K562 (cell line): ENCODE measurements around the gene MTNR1B. TPM values are rescaled to one million over a fixed set of nuclear protein-coding genes. Genes with fewer than 3 reads are reported as not detected.

ENCODE experiments used
- ATAC-seq: fragments of 200-7000 bp; cut with Tn5 transposase; 3 replicates; pipeline ENCODE4 v1.9.1; 2020; ENCODE audit warnings: moderate library complexity
- BruUV-seq: library from RNA; stranded (reverse); fragments of 400-500 nt; replicated peaks from 2 replicates; lab custom pipeline; 2021; lab: Mats Ljungman, UMichigan
- CTCF ChIA-PET: fragments of 300-600 bp; formaldehyde crosslinking; extraction: SDS; loops from one replicate; lab custom pipeline; 2021; ENCODE audit warnings: low intra/inter-chr PET ratio; lab: Yijun Ruan, JAX
- POLR2A ChIA-PET: fragments of 300-600, 350-650 bp; sonication (Branson Sonifier 250); formaldehyde crosslinking; extraction: SDS; loops from one replicate; lab custom pipeline; 2021; ENCODE audit warnings: antibody characterized with exemption, inconsistent platforms; lab: Yijun Ruan, JAX
- DNase-seq, 4 experiments: peaks; one replicate each; pipeline versions ENCODE4 v3.0.0 to v3.0.0-alpha.2; 2011 to 2018; ENCODE audit warnings: low spot score in 3 of 4, mixed read lengths in 3 of 4; ENCODE audit errors: extremely low read depth in 1 of 4
- FAIRE-seq: peaks from 2 replicates; lab custom pipeline; 2011; peaks lifted over from hg19 to GRCh38; lab: Jason Lieb, UNC
- H2AFZ ChIP-seq: 2 replicates; pipeline ENCODE4 v1.6.0; 2011; ENCODE audit warnings: low read depth, low read length, control low read depth, inconsistent platforms
- H3K27ac ChIP-seq: fragments of 200-600 bp; 3 replicates; pipeline ENCODE4 v1.8.0; 2011; ENCODE audit warnings: low read depth, mild to moderate bottlenecking, control low read depth, inconsistent platforms, low read length, moderate library complexity, mixed read lengths; ENCODE audit errors: extremely low read depth
- H3K27me3 ChIP-seq, 2 experiments: fragments of 300-600 bp in 1 of 2; 2 replicates in 1 of 2; 3 replicates in 1 of 2; pipeline versions ENCODE4 v1.6.0 to v1.8.0; 2011; ENCODE audit warnings: inconsistent platforms in 2 of 2, low read length in 2 of 2, mild to moderate bottlenecking in 1 of 2, mixed read lengths in 1 of 2, moderate library complexity in 1 of 2; ENCODE audit not compliant: control insufficient read depth in 2 of 2, insufficient read depth in 2 of 2
- H3K36me3 ChIP-seq: fragments of 300-600 bp; 3 replicates; pipeline ENCODE4 v1.8.0; 2011; ENCODE audit warnings: mild to moderate bottlenecking, low read length, inconsistent platforms; ENCODE audit not compliant: control insufficient read depth, insufficient read depth
- H3K4me1 ChIP-seq, 2 experiments: fragments of 200-600 bp in 1 of 2; replicated peaks in 1 of 2; 2 replicates in 1 of 2; 3 replicates in 1 of 2; pipeline versions ENCODE4 v1.5.1 to v1.8.0; 2011; ENCODE audit warnings: inconsistent platforms in 2 of 2, low read length in 2 of 2, mild to moderate bottlenecking in 1 of 2, mixed read lengths in 1 of 2, moderate library complexity in 1 of 2; ENCODE audit not compliant: control insufficient read depth in 2 of 2, insufficient read depth in 2 of 2
- H3K4me2 ChIP-seq: 2 replicates; pipeline ENCODE4 v1.6.1; 2011; ENCODE audit warnings: low read length, control low read depth, inconsistent platforms, mixed read lengths; ENCODE audit not compliant: insufficient read depth
- H3K4me3 ChIP-seq: fragments of 200-600 bp; sonication (generic), shearing (Covaris generic); 2 replicates; pipeline ENCODE4 v1.5.1; 2016; ENCODE audit warnings: control low read depth, inconsistent platforms
- H3K79me2 ChIP-seq: fragments of 200-600 bp; 3 replicates; pipeline ENCODE4 v1.8.0; 2011; ENCODE audit warnings: low read length, inconsistent platforms; ENCODE audit not compliant: control insufficient read depth, insufficient read depth
- H3K9ac ChIP-seq, 2 experiments: 2 replicates each; pipeline versions ENCODE4 v1.6.0 to v1.6.1; 2011; ENCODE audit warnings: low read depth in 2 of 2, low read length in 2 of 2, control low read depth in 1 of 2, inconsistent platforms in 1 of 2, mild to moderate bottlenecking in 1 of 2, mixed read lengths in 1 of 2; ENCODE audit not compliant: insufficient read depth in 1 of 2
- H3K9me1 ChIP-seq: one replicate; pipeline ENCODE4 v1.6.0; 2011; ENCODE audit warnings: inconsistent platforms, mild to moderate bottlenecking, low read length, moderate library complexity; ENCODE audit not compliant: control insufficient read depth, insufficient read depth
- H3K9me3 ChIP-seq: replicated peaks from 2 replicates; pipeline ENCODE4 v1.5.1; 2011; ENCODE audit warnings: low read depth, low read length, inconsistent platforms; ENCODE audit not compliant: control insufficient read depth, insufficient read depth
- H4K20me1 ChIP-seq: replicated peaks from 2 replicates; pipeline ENCODE4 v1.6.1; 2011; ENCODE audit warnings: low read length, inconsistent platforms, mixed read lengths; ENCODE audit not compliant: control insufficient read depth, insufficient read depth
- BRCA1 ChIP-seq, 2 experiments: fragments of 450-650 bp in 1 of 2; sonication (generic) in 1 of 2; formaldehyde crosslinking in 1 of 2; IDR thresholded peaks; 2 replicates each; pipeline versions ENCODE4 v1.5.0 to v1.6.1; 2017 to 2020; ENCODE audit warnings: mild to moderate bottlenecking in 1 of 2, missing genetic modification reagents in 1 of 2
- CTBP1 ChIP-seq: fragments of 450-650 bp; IDR thresholded peaks from 2 replicates; pipeline ENCODE4 v1.6.1; 2016; ENCODE audit warnings: borderline replicate concordance
- FOXA3 ChIP-seq, 2 experiments: fragments of 450-650 bp in 1 of 2; sonication (generic) in 1 of 2; formaldehyde crosslinking; IDR thresholded peaks in 1 of 2; conservative IDR thresholded peaks in 1 of 2; 2 replicates each; pipeline versions ENCODE4 v1.4.0 to v1.8.0; 2020 to 2022; ENCODE audit warnings: mild to moderate bottlenecking in 2 of 2, missing genetic modification reagents in 1 of 2
- HMG20A ChIP-seq: fragments of 450-650 bp; formaldehyde crosslinking; conservative IDR thresholded peaks from 2 replicates; pipeline ENCODE4 v1.4.0; 2020; ENCODE audit warnings: mild to moderate bottlenecking, mixed read lengths
- MAFF ChIP-seq: IDR thresholded peaks from 2 replicates; pipeline ENCODE4 v1.6.1; 2012; ENCODE audit warnings: low read length, improper control_type of control experiment
- POLR3G ChIP-seq: IDR thresholded peaks from 2 replicates; pipeline ENCODE4 v1.6.1; 2011; ENCODE audit not compliant: insufficient read length, insufficient replicate concordance; ENCODE audit errors: extremely low read depth
- PRDM10 ChIP-seq: fragments of 450-650 bp; IDR thresholded peaks from 2 replicates; pipeline ENCODE4 v1.6.1; 2018; ENCODE audit not compliant: partially characterized antibody
- SAP30 ChIP-seq: fragments of 200-600 bp; sonication (generic); IDR thresholded peaks from 2 replicates; pipeline ENCODE4 v1.6.1; 2012; ENCODE audit warnings: borderline replicate concordance, low read depth, mild to moderate bottlenecking, moderate library complexity, low read length, control low read depth, inconsistent platforms; ENCODE audit not compliant: insufficient read depth, poor library complexity, severe bottlenecking
- TOE1 ChIP-seq, 2 experiments: fragments of 450-650 bp in 1 of 2; sonication (generic) in 1 of 2; formaldehyde crosslinking in 1 of 2; IDR thresholded peaks; 2 replicates each; pipeline versions ENCODE4 v1.7.1 to v1.8.0; 2016 to 2022; ENCODE audit warnings: borderline replicate concordance in 2 of 2, mild to moderate bottlenecking in 2 of 2, antibody characterized with exemption in 1 of 2, inconsistent platforms in 1 of 2, low read depth in 1 of 2, missing genetic modification reagents in 1 of 2, moderate library complexity in 1 of 2
- ZNF197 ChIP-seq: fragments of 200-800 bp; sonication (Bioruptor generic); IDR thresholded peaks from 2 replicates; pipeline ENCODE4 v1.6.1; 2016; ENCODE audit warnings: low read depth, missing genetic modification characterization, missing compliant biosample characterization
- ZNF217 ChIP-seq: sonication (generic); formaldehyde crosslinking; IDR thresholded peaks from 2 replicates; pipeline ENCODE4 v1.8.0; 2022; ENCODE audit warnings: mild to moderate bottlenecking, missing genetic modification reagents
- ZNF347 ChIP-seq: fragments of 450-650 bp; formaldehyde crosslinking; IDR thresholded peaks from 2 replicates; pipeline ENCODE4 v1.4.0; 2020; ENCODE audit warnings: low read depth, mild to moderate bottlenecking, moderate library complexity
- ZNF436 ChIP-seq: fragments of 250-450, 450-650 bp; sonication (Bioruptor Pico); formaldehyde crosslinking; IDR thresholded peaks from 2 replicates; pipeline ENCODE4 v1.7.0; 2020; ENCODE audit warnings: mild to moderate bottlenecking
- ZNF699 ChIP-seq: fragments of 250-450 bp; sonication (Bioruptor Pico); IDR thresholded peaks from 2 replicates; pipeline ENCODE4 v1.8.0; 2021; ENCODE audit warnings: mild to moderate bottlenecking, moderate library complexity; ENCODE audit not compliant: insufficient replicate concordance
- WGBS: fragments of 100-300 bp; shearing (Covaris generic); methylation state at CpG from one replicate; pipeline ENCODE4 v1.1.6; 2016; ENCODE audit warnings: low coverage, mixed read lengths; ENCODE audit not compliant: insufficient coverage; ENCODE audit errors: missing lambda C conversion rate; 5-methylcytosine and 5-hydroxymethylcytosine counted together
- in situ Hi-C: fragments of 300-500 bp; cut with MboI; formaldehyde crosslinking; loops from 4 replicates; pipeline ENCODE4 v1.15.0; 2018; ENCODE audit warnings: inconsistent platforms, mixed read lengths
- intact Hi-C: fragments of 100-400 bp; cut with micrococcal nuclease; formaldehyde crosslinking; loops from 2 replicates; pipeline ENCODE4 v1.14.2; 2022
- polyA plus RNA-seq, 8 experiments: library from polyadenylated mRNA; depleted of rRNA in 4 of 8; stranded (reverse) in 5 of 8; unstranded in 3 of 8; fragments of >200 nt; fragmentation: Nextera tagmentation in 2 of 8; fragmentation: Illumina TruSeq in 1 of 8; extraction: Ambion mirVana in 2 of 8; extraction: Trizol in 1 of 8; gene quantifications; 2 replicates each; pipeline versions ENCODE4 v1.2.1 to v1.2.3, GENCODE V29; 2011 to 2014; ENCODE audit warnings: inconsistent platforms in 1 of 8, missing spikeins in 1 of 8
- total RNA-seq, 7 experiments: library from RNA; depleted of rRNA in 6 of 7; stranded (reverse); fragments of >200 nt in 6 of 7; fragmentation: Illumina TruSeq in 2 of 7; extraction: Trizol in 2 of 7; gene quantifications; 2 replicates each; pipeline versions ENCODE4 v1.2.1 to v1.2.3, GENCODE V29; 2011 to 2021; ENCODE audit warnings: low replicate concordance in 1 of 7

MTNR1B gene
- total and polyA plus RNA-seq, 9 of the 15 experiments (the other 6 are each of a cell fraction or from before 2014, with no cell fraction given), result not detected

GRCh38 chr11:92960886-92961285 lies 8.6 kb upstream of the MTNR1B start:
- H2AFZ ChIP-seq, result no peak overlapping the region
- no peaks in the 10 kb centered on the region for H3K9me1 ChIP-seq
- H3K9ac ChIP-seq, result no peak overlapping the region
- H3K36me3 ChIP-seq, result no peaks in the 10 kb centered on the region
- H3K4me1 ChIP-seq, result no peaks in the 10 kb centered on the region
- ChIA-PET POLR2A (no interaction called here), CTCF (no interaction called here)
- H3K4me3 ChIP-seq, result no peak overlapping the region
- intact Hi-C loops (no loop called here), in situ Hi-C loops (no loop called here)
- no peaks in the 10 kb centered on the region for H3K79me2 ChIP-seq
- TF ChIP-seq TOE1 (IDR thresholded peaks at IDR 0.05; ENCODE audit: borderline replicate concordance) (no peak), TOE1 (CRISPR knock-in tag; IDR thresholded peaks at IDR 0.05; ENCODE audit: borderline replicate concordance, low read depth) (no peak), SAP30 (no peak), ZNF436 (no peak), FOXA3 (CRISPR knock-in tag; conservative IDR thresholded peaks at IDR 0.05 in 1 of 2, IDR thresholded peaks at IDR 0.05 in 1 of 2) (no peak), ZNF217 (CRISPR knock-in tag) (no peak), BRCA1 (IDR thresholded peaks at IDR 0.05) (no peak), BRCA1 (CRISPR knock-in tag; IDR thresholded peaks at IDR 0.05) (no peak), HMG20A (CRISPR knock-in tag) (no peak), ZNF699 (CRISPR knock-in tag) (no peak), POLR3G (no peak), ZNF197 (CRISPR knock-in tag) (no peak), MAFF (no peak), ZNF347 (CRISPR knock-in tag) (no peak), CTBP1 (no peak), PRDM10 (no peak)
- DNase-seq (no peak), ATAC-seq (no peak), FAIRE-seq (no peak)
- H3K27ac ChIP-seq, result no peak overlapping the region
- no peaks in the 10 kb centered on the region for H3K27me3 ChIP-seq
- BruUV-seq, result no TSS peak
- no peaks in the 10 kb centered on the region for H4K20me1 ChIP-seq
- no peak overlapping the region for H3K4me2 ChIP-seq
- H3K9me3 ChIP-seq, result no peaks in the 10 kb centered on the region
- WGBS, result 0% methylated on average over 1 of the region's 1 CpG
